OCI-LY7 (cell line): ENCODE data around the gene CRYAB. TPM values are rescaled to one million over a fixed set of nuclear protein-coding genes. Genes with fewer than 3 reads are reported as not detected.

Source experiments
- BruUV-seq: library from RNA; stranded (reverse); fragments of 400-500 nt; replicated peaks from 2 replicates; lab custom pipeline; 2021; lab: Mats Ljungman, UMichigan
- CTCF ChIA-PET: fragments of 300-600 bp; sonication (Branson Sonifier 250); formaldehyde crosslinking; loops from one replicate; lab custom pipeline; 2022; ENCODE audit warnings: antibody characterized with exemption; ENCODE audit not compliant: unreplicated experiment; lab: Charles Lee
- POLR2A ChIA-PET: fragments of 300-600 bp; sonication (Branson Sonifier 250); formaldehyde crosslinking; loops from one replicate; lab custom pipeline; 2022; ENCODE audit warnings: antibody characterized with exemption; lab: Charles Lee
- DNase-seq: peaks from one replicate; pipeline ENCODE4 v3.0.0-alpha.2; 2015; ENCODE audit warnings: low spot score
- H2AFZ ChIP-seq: fragments of 200-600 bp; sonication (generic), shearing (Covaris generic); 2 replicates; pipeline ENCODE4 v1.6.1; 2014; ENCODE audit warnings: mild to moderate bottlenecking, antibody characterized with exemption, low read length, moderate library complexity
- H3K27ac ChIP-seq: fragments of 200-600 bp; sonication (generic); 2 replicates; pipeline ENCODE4 v1.5.1; 2014; ENCODE audit warnings: mixed run types, low read depth, mild to moderate bottlenecking, moderate library complexity, low read length, inconsistent platforms; ENCODE audit not compliant: poor library complexity, severe bottlenecking
- H3K36me3 ChIP-seq: fragments of 200-600 bp; sonication (generic); 2 replicates; pipeline ENCODE4 v1.6.1; 2014; ENCODE audit warnings: mild to moderate bottlenecking, antibody characterized with exemption, low read length, moderate library complexity, mixed read lengths; ENCODE audit not compliant: insufficient read depth
- H3K4me1 ChIP-seq: fragments of 200-600 bp; sonication (generic); 2 replicates; pipeline ENCODE4 v1.5.1; 2014; ENCODE audit warnings: mild to moderate bottlenecking, low read length; ENCODE audit not compliant: insufficient read depth, poor library complexity, severe bottlenecking
- H3K4me2 ChIP-seq: fragments of 200-600 bp; sonication (generic); 2 replicates; pipeline ENCODE4 v1.6.1; 2014; ENCODE audit warnings: mild to moderate bottlenecking, low read length
- H3K4me3 ChIP-seq: fragments of 200-600 bp; sonication (generic); 2 replicates; pipeline ENCODE4 v1.5.1; 2014; ENCODE audit warnings: mild to moderate bottlenecking, low read depth, low read length; ENCODE audit not compliant: poor library complexity, severe bottlenecking
- H3K79me2 ChIP-seq: fragments of 200-600 bp; sonication (generic); 2 replicates; pipeline ENCODE4 v1.6.1; 2016; ENCODE audit warnings: low read depth, mild to moderate bottlenecking, low read length, moderate library complexity, mixed read lengths; ENCODE audit not compliant: insufficient read depth
- H3K9me2 ChIP-seq: fragments of 200-600 bp; sonication (generic); 2 replicates; pipeline ENCODE4 v1.6.1; 2016; ENCODE audit warnings: mild to moderate bottlenecking, low read length, mixed read lengths; ENCODE audit not compliant: insufficient read depth
- H3K9me3 ChIP-seq: fragments of 200-600 bp; sonication (generic); 2 replicates; pipeline ENCODE4 v1.6.1; 2014; ENCODE audit warnings: mild to moderate bottlenecking, mixed run types, low read length, mixed read lengths
- H4K20me1 ChIP-seq: fragments of 200-600 bp; sonication (generic); 2 replicates; pipeline ENCODE4 v1.6.1; 2014; ENCODE audit warnings: mild to moderate bottlenecking, antibody characterized with exemption, low read length, moderate library complexity, mixed read lengths; ENCODE audit not compliant: insufficient read depth
- CTCF ChIP-seq: fragments of 200-600 bp; sonication (generic); conservative IDR thresholded peaks from 2 replicates; pipeline ENCODE4 v1.5.1; 2014; ENCODE audit warnings: mild to moderate bottlenecking, antibody characterized with exemption, low read length, moderate library complexity, mixed read lengths
- EZH2phosphoT487 ChIP-seq: fragments of 200-600 bp; sonication (generic); IDR thresholded peaks from 2 replicates; pipeline ENCODE4 v1.6.1; 2018; ENCODE audit warnings: low read depth, borderline replicate concordance, mild to moderate bottlenecking, mixed run types, antibody characterized with exemption, low read length, moderate library complexity, mixed read lengths
- intact Hi-C: fragments of 100-400 bp; cut with micrococcal nuclease; formaldehyde crosslinking; loops from one replicate; pipeline ENCODE4 v1.10.0; 2022; ENCODE audit not compliant: unreplicated experiment
- total RNA-seq, 2 experiments: library from RNA; depleted of rRNA in 1 of 2; stranded (reverse); fragments of >200 nt in 1 of 2; shearing (Covaris generic) in 1 of 2; gene quantifications; 2 replicates each; pipeline ENCODE4 v1.2.3, GENCODE V29; 2014 to 2022

The CRYAB gene
- total RNA-seq, 2 experiments from 2014 or later = not detected

- DNase-seq = no peak
- H3K36me3 ChIP-seq = no peaks in the 10 kb centered on the region
- peak overlapping the region; percentile 61; the same call in 1 of the 2 replicates for H2AFZ ChIP-seq
- no peaks in the 10 kb centered on the region for H3K79me2 ChIP-seq
- H3K4me1 ChIP-seq = peaks cover 14% of the 10 kb centered on the region
- no peaks in the 10 kb centered on the region for H3K9me3 ChIP-seq
- BruUV-seq = no TSS peak
- H3K4me2 ChIP-seq = no peak overlapping the region
- intact Hi-C loops = no loop called here
- ChIA-PET CTCF (no interaction called here), POLR2A (no interaction called here)
- TF ChIP-seq CTCF = no peak
- no peak for TF ChIP-seq EZH2phosphoT487
- no peak overlapping the region for H3K27ac ChIP-seq
- H4K20me1 ChIP-seq = no peaks in the 10 kb centered on the region
- H3K9me2 ChIP-seq = no peaks in the 10 kb centered on the region
- no peak overlapping the region for H3K4me3 ChIP-seq
Observed at GRCh38 chr11:111922803-111923202, 11.2 kb upstream of the CRYAB start.

GRCh38 chr11:111921541-111922230 is 10.1 kb upstream of the CRYAB start:
- ChIA-PET CTCF (interaction anchor here (0.6 kb wide), 1 partner anchor 273 kb away, joined by 3 read pairs; no protein-coding TSS in a partner anchor), POLR2A (no interaction called here)
- Histone ChIP-seq H2AFZ (no peak overlapping the region), H3K4me2 (no peak overlapping the region), H3K9me3 (no peaks in the 10 kb centered on the region), H3K9me2 (no peaks in the 10 kb centered on the region), H3K79me2 (no peaks in the 10 kb centered on the region), H3K4me1 (peaks cover 8% of the 10 kb centered on the region), H4K20me1 (no peaks in the 10 kb centered on the region), H3K36me3 (no peaks in the 10 kb centered on the region), H3K27ac (no peak overlapping the region), H3K4me3 (no peak overlapping the region)
- intact Hi-C loops = no loop called here
- no TSS peak for BruUV-seq
- TF ChIP-seq EZH2phosphoT487 = no peak
- TF ChIP-seq CTCF = no peak
- DNase-seq = no peak

- no peak for DNase-seq
- no peaks in the 10 kb centered on the region for H4K20me1 ChIP-seq
- TF ChIP-seq CTCF (no peak), EZH2phosphoT487 (no peak)
- no peak overlapping the region for H3K4me3 ChIP-seq
- H3K9me2 ChIP-seq = no peaks in the 10 kb centered on the region
- no peak overlapping the region for H3K4me2 ChIP-seq
- no peak overlapping the region for H2AFZ ChIP-seq
- H3K9me3 ChIP-seq = no peaks in the 10 kb centered on the region
- no peaks in the 10 kb centered on the region for H3K36me3 ChIP-seq
- no peaks in the 10 kb centered on the region for H3K79me2 ChIP-seq
- peaks cover 1% of the 10 kb centered on the region for H3K4me1 ChIP-seq
- POLR2A ChIA-PET = no interaction called here
- intact Hi-C loops = no loop called here
- CTCF ChIA-PET = no interaction called here
- H3K27ac ChIP-seq = no peak overlapping the region
- BruUV-seq = no TSS peak
Observed at GRCh38 chr11:111920908-111921307, 9.3 kb upstream of the CRYAB start.
